Testis (tissue), 2 donors: Measurements from ENCODE around the gene RHPN2.
"Not testable (repeated sequence)": the region's sequence is repeated elsewhere in the genome, so short reads cannot be mapped to it uniquely, and the experiment has no call there.

Source experiments
- CTCF ChIP-seq, 3 experiments: fragments of 450-650 bp in 2 of 3; fragments of 200-600 bp in 1 of 3; sonication (generic) in 1 of 3; IDR thresholded peaks; one replicate each; pipeline ENCODE4 v1.5.1; 2016 to 2019; ENCODE audit warnings: antibody characterized with exemption in 3 of 3, mild to moderate bottlenecking in 2 of 3, moderate library complexity in 1 of 3
- POLR2A ChIP-seq: fragments of 450-650 bp; IDR thresholded peaks from one replicate; pipeline ENCODE4 v1.6.1; 2017; ENCODE audit warnings: antibody characterized with exemption, mild to moderate bottlenecking, moderate library complexity

GRCh38 chr19:33002126-33002865 is 62.4 kb downstream of the RHPN2 start:
- TF ChIP-seq POLR2A; CTCF (IDR thresholded peaks at IDR 0.05): not testable (repeated sequence)
